Lower leg skin (tissue), 4 donors: ENCODE measurements around the gene CRYL1. TPM values are rescaled to one million over a fixed set of nuclear protein-coding genes. Genes with fewer than 3 reads are reported as not detected.

Experiments used
- DNase-seq, 2 donors: peaks; one replicate each; pipeline ENCODE4 v3.0.0-alpha.2; 2019; ENCODE audit warnings: low spot score in 2 of 2
- H3K4me3 ChIP-seq: fragments of 200-600 bp; sonication (generic); 2 replicates; pipeline ENCODE4 v1.5.1; 2017; ENCODE audit warnings: mild to moderate bottlenecking, low read depth; ENCODE audit not compliant: poor library complexity, severe bottlenecking
- CTCF ChIP-seq, 3 donors: fragments of 450-650 bp; IDR thresholded peaks; one replicate each; pipeline ENCODE4 v1.5.1; 2016; ENCODE audit warnings: antibody characterized with exemption in 3 of 3, mild to moderate bottlenecking in 3 of 3, moderate library complexity in 2 of 3
- POLR2A ChIP-seq, 2 donors: fragments of 450-650 bp; IDR thresholded peaks; one replicate each; pipeline ENCODE4 v1.6.1; 2016 to 2017; ENCODE audit warnings: antibody characterized with exemption in 2 of 2, mild to moderate bottlenecking in 1 of 2, moderate library complexity in 1 of 2
- WGBS, 2 donors: methylation state at CpG; one replicate each; pipeline ENCODE4 v1.1.5; 2018; 5-methylcytosine and 5-hydroxymethylcytosine counted together
- intact Hi-C: fragments of 100-400 bp; cut with DNase I; formaldehyde crosslinking; loops from one replicate; pipeline ENCODE4 v1.15.0; 2023; ENCODE audit warnings: low total_unique reads
- total RNA-seq, 4 donors: library from RNA; depleted of rRNA; stranded (reverse); fragments of >200 nt; gene quantifications; one replicate each; pipeline ENCODE4 v1.1.0, GENCODE V29; 2016

CRYL1 gene
- total RNA-seq, 4 donors from 2014 or later, result 10.3 to 21.4 (median 16.8) TPM

DNA sequence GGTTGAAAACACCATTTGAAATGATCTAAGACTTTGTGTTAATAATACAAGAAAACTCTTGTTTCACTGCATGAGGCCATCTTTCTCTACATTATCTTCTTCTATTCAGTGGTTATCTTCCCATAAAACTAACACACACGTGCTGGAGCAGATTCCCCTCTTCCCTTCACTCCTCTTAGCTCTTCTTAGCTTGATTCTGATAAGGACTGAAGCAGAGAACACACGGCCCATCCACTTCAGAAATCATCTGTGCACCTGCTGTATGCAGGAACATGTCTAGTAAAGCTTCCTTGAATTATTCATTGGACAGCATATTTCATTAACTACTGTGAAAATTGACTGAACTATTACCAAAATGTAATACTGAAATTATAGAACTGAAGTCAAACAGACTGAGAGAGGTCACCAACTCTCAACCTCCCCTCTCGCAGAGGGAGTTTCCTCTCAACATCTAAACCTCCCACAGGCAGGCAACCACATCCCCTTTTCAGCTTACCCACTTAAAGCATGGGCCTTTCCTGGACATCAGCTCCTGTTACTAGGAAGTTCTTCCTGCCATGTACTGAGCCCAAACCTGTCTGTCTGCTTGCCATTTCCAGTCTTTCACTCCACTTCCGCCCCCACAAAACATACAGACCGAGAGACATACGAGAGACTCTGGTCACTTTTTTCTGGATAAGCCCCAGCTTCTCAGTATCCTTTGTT lies 113.9 kb downstream of the CRYL1 start:
- intact Hi-C loops, result no loop called here
- peak in 1 of 2 donors; percentile 58 for DNase-seq
- H3K4me3 ChIP-seq, result no peak overlapping the region
- WGBS, 2 donors, result 49 to 51% methylated on average over 6 of the region's 6 CpGs
- no peak for TF ChIP-seq CTCF (IDR thresholded peaks at IDR 0.05)
- TF ChIP-seq POLR2A (IDR thresholded peaks at IDR 0.05), result no peak

GRCh38 chr13:20410726-20411125 lies 114.9 kb downstream of the CRYL1 start:
- TF ChIP-seq CTCF (IDR thresholded peaks at IDR 0.05), result no peak
- no peak for TF ChIP-seq POLR2A (IDR thresholded peaks at IDR 0.05)
- H3K4me3 ChIP-seq, result no peak overlapping the region
- intact Hi-C loops, result no loop called here
- DNase-seq, result peak in 1 of 2 donors; percentile 77
- WGBS, 2 donors, result 72 to 86% methylated on average over 4 of the region's 4 CpGs

GRCh38 chr13:20408181-20408580 lies 117.5 kb downstream of the CRYL1 start:
- DNase-seq, result peak in 1 of 2 donors; percentile 68
- no peak for TF ChIP-seq POLR2A (IDR thresholded peaks at IDR 0.05)
- TF ChIP-seq CTCF (IDR thresholded peaks at IDR 0.05), result no peak
- intact Hi-C loops, result no loop called here
- 44 to 56% methylated on average over 8 of the region's 8 CpGs for WGBS, 2 donors
- H3K4me3 ChIP-seq, result no peak overlapping the region

DNA sequence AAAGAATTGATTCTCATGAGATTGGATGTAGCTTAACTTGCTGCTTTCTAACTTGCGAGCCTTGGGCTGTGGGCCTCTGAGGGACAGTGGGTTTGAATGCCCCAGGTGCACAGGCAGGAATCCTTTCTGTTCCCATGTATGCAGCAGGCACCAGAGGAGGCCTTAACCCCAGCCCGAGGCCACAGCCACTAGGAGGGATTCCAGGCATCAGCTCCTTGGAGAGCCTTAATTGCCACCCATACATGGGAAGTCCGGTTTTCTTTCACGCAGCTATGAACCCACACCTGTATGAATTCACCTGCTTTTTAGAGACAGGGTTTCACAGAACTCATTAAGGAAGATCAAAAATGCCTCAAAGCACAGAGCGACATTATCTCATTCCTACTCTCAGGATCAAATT lies 117.9 kb downstream of the CRYL1 start:
- TF ChIP-seq CTCF (IDR thresholded peaks at IDR 0.05), result no peak
- intact Hi-C loops, result no loop called here
- DNase-seq, result peak in 1 of 2 donors; percentile 36
- WGBS, 2 donors, result 81 to 83% methylated on average over 5 of the region's 5 CpGs
- no peak overlapping the region for H3K4me3 ChIP-seq

- intact Hi-C loops, result no loop called here
- no peak overlapping the region for H3K4me3 ChIP-seq
- TF ChIP-seq CTCF (IDR thresholded peaks at IDR 0.05) (no peak), POLR2A (IDR thresholded peaks at IDR 0.05) (no peak)
- 56 to 78% methylated on average over 17 of the region's 17 CpGs for WGBS, 2 donors
- peak in 1 of 2 donors; percentile 86 for DNase-seq
These were observed 120.0 kb downstream of the CRYL1 start for GRCh38 chr13:20405691-20406090.
